ENCODE results near the gene MAGI3. TPM values are rescaled to one million over a fixed set of nuclear protein-coding genes. Genes with fewer than 3 reads are reported as not detected.

Gene MAGI3
- total and polyA plus RNA-seq, 2 of the 13 experiments (the other 11 are each of a cell fraction or from before 2014, with no cell fraction given) = 4.0 to 11.8 TPM

- TF ChIP-seq NR0B2 (CRISPR knock-in tag; IDR thresholded peaks at IDR 0.05) (no peak), REL (CRISPR knock-in tag; conservative IDR thresholded peaks at IDR 0.05) (no peak), MXI1 (IDR thresholded peaks at IDR 0.05; ENCODE audit: borderline replicate concordance, low read depth, low read length) (peak; percentile 28; the same call in 1 of the 3 replicates), ARNT (IDR thresholded peaks at IDR 0.05) (no peak), PRDM15 (CRISPR knock-in tag; IDR thresholded peaks at IDR 0.05) (peak; percentile 80), PCBP1 (IDR thresholded peaks at IDR 0.05; ENCODE audit: borderline replicate concordance, low read depth, low read length) (no peak), ZNF773 (CRISPR knock-in tag; IDR thresholded peaks at IDR 0.05; ENCODE audit: borderline replicate concordance) (no peak), MTA3 (CRISPR knock-in tag; IDR thresholded peaks at IDR 0.05) (no peak), ZNF484 (CRISPR knock-in tag; IDR thresholded peaks at IDR 0.05; ENCODE audit: borderline replicate concordance, low read depth) (no peak), CEBPG (CRISPR knock-in tag; IDR thresholded peaks at IDR 0.05) (no peak), ZNF800 (CRISPR knock-in tag; IDR thresholded peaks at IDR 0.05) (no peak), ZNF432 (CRISPR knock-in tag; IDR thresholded peaks at IDR 0.05; ENCODE audit: borderline replicate concordance) (no peak), ZSCAN29 (CRISPR knock-in tag; conservative IDR thresholded peaks at IDR 0.05) (no peak), NFKBIZ (CRISPR knock-in tag; IDR thresholded peaks at IDR 0.05) (no peak), ZNF691 (CRISPR knock-in tag; IDR thresholded peaks at IDR 0.05; ENCODE audit: borderline replicate concordance, low read depth) (no peak), ZNF546 (CRISPR knock-in tag; conservative IDR thresholded peaks at IDR 0.05) (no peak), YY1 (IDR thresholded peaks at IDR 0.05; ENCODE audit: insufficient read depth, insufficient replicate concordance, low read depth, low read length) (no peak), TARDBP (CRISPR knock-in tag; IDR thresholded peaks at IDR 0.05) (peak; percentile 52; the same call in 1 of the 2 replicates), SP140L (CRISPR knock-in tag; IDR thresholded peaks at IDR 0.05; ENCODE audit: borderline replicate concordance) (no peak), ZNF598 (CRISPR knock-in tag; IDR thresholded peaks at IDR 0.05; ENCODE audit: borderline replicate concordance) (no peak), ZNF33B (CRISPR knock-in tag; IDR thresholded peaks at IDR 0.05) (no peak), HNF1B (CRISPR knock-in tag; IDR thresholded peaks at IDR 0.05) (peak; percentile 62; the same call in 1 of the 2 replicates)
These were observed 1.5 kb upstream of the MAGI3 start (continued) for GRCh38 chr1:113388621-113389358.
